HG02759 (cell line): ENCODE data around the gene LYPD6.

Experiments
- ATAC-seq: cut with Tn5 transposase; IDR thresholded peaks from one replicate; pipeline ENCODE4 v1.9.1; 2021; ENCODE audit warnings: mild to moderate bottlenecking, moderate library complexity; ENCODE audit not compliant: unreplicated experiment

LYPD6 gene

GRCh38 chr2:149346272-149346671, 15.9 kb downstream of the LYPD6 start:
- no peak for ATAC-seq

GRCh38 chr2:149348291-149348690, 17.9 kb downstream of the LYPD6 start:
- ATAC-seq, result no peak

- ATAC-seq, result no peak
These were observed 23.0 kb downstream of the LYPD6 start for GRCh38 chr2:149353421-149353820.

GRCh38 chr2:149355716-149356422, 25.5 kb downstream of the LYPD6 start:
- ATAC-seq, result no peak

GRCh38 chr2:149357058-149357457, 26.7 kb downstream of the LYPD6 start:
- ATAC-seq, result no peak

- no peak for ATAC-seq
These were observed 29.7 kb downstream of the LYPD6 start for GRCh38 chr2:149360106-149360505.

- ATAC-seq, result no peak
These were observed 33.6 kb downstream of the LYPD6 start for GRCh38 chr2:149363958-149364357.

- ATAC-seq, result no peak
These were observed 34.5 kb downstream of the LYPD6 start for GRCh38 chr2:149364839-149365238.

GRCh38 chr2:149365931-149366583, 35.7 kb downstream of the LYPD6 start:
- no peak for ATAC-seq

- ATAC-seq, result no peak
These were observed 39.8 kb downstream of the LYPD6 start for GRCh38 chr2:149370061-149370775.

GRCh38 chr2:149371476-149371875, 41.1 kb downstream of the LYPD6 start:
- no peak for ATAC-seq

GRCh38 chr2:149375801-149376361, 45.5 kb downstream of the LYPD6 start:
- no peak for ATAC-seq

GRCh38 chr2:149380205-149380604, 49.8 kb downstream of the LYPD6 start:
- no peak for ATAC-seq

GRCh38 chr2:149383340-149383739, 53.0 kb downstream of the LYPD6 start:
- ATAC-seq, result no peak

- no peak for ATAC-seq
These were observed 55.0 kb downstream of the LYPD6 start for GRCh38 chr2:149385350-149385749.

- no peak for ATAC-seq
These were observed 57.0 kb downstream of the LYPD6 start for GRCh38 chr2:149387411-149387810.

GRCh38 chr2:149388120-149388816, 57.9 kb downstream of the LYPD6 start:
- no peak for ATAC-seq

GRCh38 chr2:149389506-149390167, 59.2 kb downstream of the LYPD6 start:
- no peak for ATAC-seq

GRCh38 chr2:149393614-149394013, 63.2 kb downstream of the LYPD6 start:
- ATAC-seq, result no peak

- ATAC-seq, result no peak
These were observed 64.5 kb downstream of the LYPD6 start for GRCh38 chr2:149394864-149395263.
